GM19467 (cell line): Measurements from ENCODE around the gene MVB12B.

ENCODE experiments used
- ATAC-seq: cut with Tn5 transposase; IDR thresholded peaks from one replicate; pipeline ENCODE4 v1.9.1; 2021; ENCODE audit warnings: mild to moderate bottlenecking, moderate library complexity; ENCODE audit not compliant: unreplicated experiment

Gene MVB12B

DNA sequence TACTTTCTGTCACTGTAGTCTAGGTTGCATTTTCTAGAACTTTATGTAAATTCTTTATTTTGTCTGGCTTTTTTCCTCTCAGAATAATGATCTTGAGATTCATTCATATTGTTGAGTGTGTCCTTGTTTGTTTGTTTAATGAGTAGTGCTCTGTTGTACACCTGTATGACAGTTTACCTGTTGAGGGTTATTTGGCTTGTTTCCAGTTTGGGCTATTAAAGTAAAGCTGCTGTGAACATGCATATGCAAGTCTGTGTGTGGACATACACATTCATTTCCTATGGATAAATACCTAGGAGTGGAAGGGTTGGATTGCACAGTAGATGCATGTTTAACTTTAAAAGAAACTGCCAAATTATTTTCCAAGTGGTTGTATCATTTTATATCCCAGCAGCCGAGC is 30.4 kb downstream of the MVB12B start:
- no peak for ATAC-seq

DNA sequence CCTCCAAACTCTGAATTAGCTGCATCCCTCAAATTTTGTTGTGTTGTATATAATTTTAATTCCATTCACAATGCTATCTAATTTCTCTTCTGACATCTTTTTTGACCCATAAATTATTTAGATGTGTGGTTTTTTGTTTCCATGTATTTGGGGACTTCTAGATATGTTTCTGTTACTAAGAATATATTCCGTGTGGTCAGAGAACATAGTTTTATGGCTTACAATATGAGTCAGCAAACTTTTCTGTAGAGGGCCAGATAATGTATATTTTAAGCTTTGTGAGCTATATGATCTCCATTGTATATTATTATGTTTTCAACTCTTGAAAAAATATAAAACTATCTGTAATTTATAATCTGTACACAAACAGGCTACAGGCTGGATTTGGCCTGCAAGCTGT is 33.4 kb downstream of the MVB12B start:
- no peak for ATAC-seq

DNA sequence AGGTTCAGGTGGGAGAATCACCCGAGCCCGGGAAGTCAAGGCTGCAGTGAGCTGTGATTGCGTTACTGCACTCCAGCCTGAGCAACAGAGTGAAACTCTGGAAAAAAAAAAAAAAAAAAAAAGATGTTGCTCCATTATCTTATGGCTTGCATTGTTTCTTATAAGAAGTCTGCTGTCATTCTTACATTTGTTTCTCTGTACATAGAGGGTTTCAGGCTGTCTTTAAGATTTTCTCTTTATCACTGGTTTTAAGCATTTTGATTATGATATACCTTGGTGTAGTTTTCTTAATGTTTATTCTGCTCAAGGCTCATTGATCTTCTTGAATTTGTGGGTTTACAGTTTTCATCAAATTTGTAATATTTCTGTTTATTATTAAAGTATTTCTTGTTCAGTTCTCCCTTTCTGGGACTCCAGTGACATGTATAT is 35.2 kb downstream of the MVB12B start:
- no peak for ATAC-seq

DNA sequence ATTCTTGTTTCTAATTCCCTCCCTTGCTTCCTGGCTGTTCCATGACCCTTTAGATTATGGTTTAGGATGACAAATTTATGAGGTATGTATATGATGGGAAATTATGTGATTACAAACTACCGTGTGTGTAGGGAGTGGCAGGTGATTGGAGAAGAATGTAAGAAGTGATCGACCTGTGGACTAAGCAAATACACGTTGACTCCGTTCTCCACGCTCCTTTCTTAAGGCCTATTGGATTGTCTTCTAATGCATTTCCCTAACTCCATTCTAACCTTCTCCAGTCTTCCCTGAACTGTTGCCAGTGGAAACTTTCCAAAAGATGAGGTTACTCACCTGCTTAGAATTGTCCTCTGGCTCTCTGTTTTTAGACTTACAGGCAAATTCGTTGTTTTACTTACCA is 36.6 kb downstream of the MVB12B start:
- no peak for ATAC-seq

DNA sequence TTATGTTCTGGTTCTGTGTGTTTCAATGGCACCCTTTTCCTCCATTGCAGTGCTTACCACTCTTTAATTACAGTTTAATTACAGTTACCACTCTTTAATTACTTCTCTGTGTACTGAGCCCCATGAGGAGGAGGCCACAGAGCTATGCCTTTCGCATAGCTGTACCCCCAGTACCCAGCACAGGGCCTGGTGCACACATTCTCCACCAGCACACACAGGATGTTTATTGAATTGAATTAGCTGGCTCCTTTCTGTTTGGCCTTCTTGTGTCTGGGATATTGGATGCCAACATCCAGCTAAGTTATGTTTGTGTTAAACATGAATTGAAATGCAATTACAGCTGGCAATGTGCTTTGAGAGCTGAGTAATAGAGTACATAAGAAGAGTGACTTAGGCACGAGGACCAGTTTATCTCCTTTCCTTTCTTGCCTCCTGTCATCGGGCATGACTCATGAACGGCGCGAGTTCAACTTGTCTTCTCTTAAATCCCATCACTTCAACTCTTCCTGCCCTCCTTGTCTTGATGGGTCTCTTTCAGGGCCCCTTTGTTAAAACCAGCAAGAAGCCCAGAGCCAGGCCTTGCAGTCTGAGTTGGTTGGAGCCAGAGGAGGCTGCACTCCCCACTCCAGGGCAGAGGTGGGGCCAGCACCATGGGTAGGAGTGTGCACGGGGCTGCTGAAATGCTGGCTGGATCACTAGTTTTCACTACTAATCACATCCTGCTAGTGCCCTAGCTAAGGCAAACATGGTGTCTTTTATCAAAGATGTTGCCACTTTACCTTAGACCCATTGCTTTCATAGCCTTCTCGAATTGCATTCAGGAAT is 37.4 kb downstream of the MVB12B start:
- no peak for ATAC-seq

DNA sequence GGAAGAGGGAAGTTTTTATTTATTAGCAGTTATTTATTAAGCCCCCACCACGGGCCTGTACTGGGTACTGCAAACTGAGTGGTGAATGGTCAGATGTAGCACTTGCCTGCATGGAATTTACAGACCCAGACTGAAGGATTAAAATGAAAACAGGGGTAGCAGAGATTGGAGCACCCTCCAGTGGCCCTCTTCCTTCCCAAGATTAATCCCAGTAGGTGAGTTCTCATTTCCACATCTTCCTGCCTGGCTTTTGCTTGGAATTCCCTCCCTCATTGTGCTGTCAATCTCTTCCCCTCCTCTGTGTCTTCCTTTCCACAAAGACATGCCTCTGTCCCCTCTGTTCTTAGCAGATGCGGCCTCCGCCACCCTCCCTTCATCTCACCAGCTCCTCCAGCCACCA is 39.2 kb downstream of the MVB12B start:
- no peak for ATAC-seq

DNA sequence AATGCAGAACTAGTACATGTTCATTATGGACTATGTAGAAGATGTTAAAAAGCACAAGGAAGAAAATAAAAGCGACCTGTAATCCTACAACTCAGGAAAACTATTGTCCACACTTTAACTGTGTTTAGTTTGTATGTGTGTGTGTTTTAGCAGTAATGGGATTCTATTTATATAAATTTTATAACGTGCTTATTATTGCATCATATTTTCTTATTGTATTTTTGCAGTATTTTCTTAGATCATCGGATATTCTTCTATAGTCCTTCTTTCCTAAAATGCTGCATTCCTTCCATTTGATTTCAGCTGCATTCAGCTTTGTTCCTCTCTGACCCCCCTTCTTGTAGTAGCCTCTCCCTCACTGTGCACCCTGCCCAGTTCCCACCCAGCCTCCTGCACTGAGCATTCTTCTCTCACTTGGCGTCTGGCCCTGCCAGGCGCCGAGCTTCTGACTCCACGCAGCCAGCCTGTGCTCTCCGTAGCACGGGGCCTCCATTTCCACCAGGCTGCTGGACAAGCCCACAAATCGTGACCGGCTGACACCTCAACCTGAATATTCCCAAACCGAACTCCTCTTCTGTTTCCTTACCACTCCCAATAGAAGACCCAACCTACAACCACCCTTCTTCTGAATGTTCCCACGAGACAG is 39.9 kb downstream of the MVB12B start:
- ATAC-seq, result no peak

DNA sequence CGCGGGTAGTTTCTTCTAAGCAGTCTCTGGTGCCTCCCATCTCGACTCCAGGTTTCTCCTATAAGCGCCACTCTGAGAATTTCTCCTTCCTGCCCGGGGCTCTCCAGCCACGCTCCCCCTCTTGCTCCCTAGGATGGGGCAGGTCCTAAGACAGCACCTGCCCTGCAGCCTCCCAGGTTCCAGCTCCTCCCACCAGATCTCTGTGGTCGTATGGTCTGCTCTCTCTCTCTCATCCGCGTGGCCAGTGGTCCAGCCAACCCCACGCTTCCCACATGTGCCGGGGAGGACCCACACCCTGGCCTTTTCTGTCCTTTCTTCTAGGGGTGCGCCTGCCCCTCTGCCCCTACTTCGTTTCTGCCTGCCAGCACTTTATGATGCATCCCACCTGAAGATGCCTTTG is 40.5 kb downstream of the MVB12B start:
- ATAC-seq, result no peak

DNA sequence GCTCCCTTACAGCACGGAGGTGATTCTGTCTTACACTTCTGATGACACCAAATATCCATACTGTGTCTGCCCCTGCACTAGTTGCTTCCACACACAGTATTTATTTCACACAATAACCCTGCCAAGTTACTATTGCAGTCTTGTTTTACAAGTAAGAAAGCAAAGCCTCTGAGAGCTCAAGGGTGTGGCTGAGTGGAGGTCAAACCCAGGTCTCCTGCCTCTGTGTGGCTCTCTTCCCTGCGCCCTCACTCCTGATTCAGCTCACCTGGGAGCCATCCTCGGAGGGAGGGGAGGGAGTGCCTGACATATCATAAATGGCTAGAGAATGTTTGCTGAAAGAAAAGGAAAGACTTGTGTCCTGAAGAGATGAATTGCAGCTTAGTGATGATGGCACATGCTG is 41.0 kb downstream of the MVB12B start:
- ATAC-seq, result no peak

DNA sequence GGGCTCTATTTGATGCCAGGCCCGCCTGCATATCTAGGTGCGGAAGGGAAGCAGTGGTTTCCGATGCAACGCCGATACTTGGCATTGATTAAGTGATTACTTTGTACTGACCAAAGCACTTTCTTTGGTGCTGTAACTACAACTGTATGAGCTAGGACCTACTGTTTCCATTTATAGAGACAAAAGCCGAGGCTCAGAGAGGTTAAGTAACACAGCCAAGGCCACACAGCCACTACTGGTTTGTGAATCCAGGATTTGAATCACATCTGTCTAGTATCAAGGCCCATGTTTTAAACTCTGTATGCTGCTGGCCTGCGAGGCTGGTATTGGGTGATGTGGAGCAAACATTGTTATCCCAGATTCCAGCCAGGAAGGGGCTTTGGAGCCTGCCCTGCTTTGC is 41.4 kb downstream of the MVB12B start:
- ATAC-seq, result no peak

DNA sequence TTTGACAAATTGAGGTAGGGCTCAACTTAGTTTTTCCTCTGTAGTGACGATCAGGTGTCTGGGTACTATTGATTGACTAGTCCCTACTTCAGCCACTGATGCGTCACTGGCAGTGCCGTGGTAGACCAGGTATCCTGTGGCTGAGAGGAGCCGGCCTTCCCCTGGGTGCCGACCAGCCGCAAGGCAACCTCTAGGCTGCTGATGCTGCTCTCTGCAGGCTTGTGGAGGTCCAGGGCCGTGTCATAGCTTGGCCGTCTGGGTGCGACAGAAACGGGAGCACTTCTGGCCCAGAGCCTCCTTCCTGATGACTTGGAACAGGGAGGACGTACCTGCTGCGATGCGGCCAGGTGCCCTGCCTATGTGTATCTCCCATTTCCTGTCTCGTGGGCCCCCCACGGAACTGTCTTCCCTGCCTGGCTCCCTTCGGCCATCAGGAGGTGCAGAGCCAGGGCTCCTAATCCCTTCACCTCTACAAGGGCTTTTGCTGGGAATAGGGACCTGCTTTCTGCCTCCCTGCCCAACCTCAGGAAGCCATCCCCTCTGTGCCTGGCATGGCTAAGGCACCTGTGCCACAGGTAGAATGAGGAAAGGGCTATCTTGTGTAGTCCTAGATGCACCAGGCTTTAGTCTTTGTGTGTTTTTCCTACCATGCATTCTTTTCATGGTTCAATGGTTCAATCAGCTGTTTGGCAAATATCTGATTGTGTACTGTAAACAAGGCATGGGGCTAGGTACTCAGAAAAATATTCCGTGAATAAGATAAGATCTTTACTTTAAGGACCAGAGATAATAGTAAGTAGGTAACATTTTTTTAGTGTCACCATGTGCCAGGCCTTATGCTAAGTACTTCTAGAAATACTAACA is 44.6 kb downstream of the MVB12B start:
- no peak for ATAC-seq

DNA sequence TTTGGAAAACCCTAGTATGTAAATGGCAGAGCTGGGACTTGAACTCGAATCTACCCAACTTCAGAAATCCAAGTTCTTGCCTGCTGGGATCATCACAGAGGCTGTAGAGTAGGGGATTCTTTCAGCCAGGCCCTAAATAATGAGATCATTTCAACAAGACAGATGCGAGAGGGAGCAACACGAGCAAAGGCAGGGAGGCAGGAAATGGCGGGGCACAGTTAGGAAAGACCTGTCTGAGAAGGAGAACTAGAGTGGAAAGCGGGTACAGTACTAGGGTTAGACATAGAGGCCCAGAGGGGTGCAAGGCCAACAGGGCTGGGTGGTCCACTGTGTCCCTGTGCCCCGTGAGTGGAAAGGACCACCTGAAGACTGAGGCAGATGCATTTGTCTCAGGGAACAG is 46.1 kb downstream of the MVB12B start:
- ATAC-seq, result no peak

DNA sequence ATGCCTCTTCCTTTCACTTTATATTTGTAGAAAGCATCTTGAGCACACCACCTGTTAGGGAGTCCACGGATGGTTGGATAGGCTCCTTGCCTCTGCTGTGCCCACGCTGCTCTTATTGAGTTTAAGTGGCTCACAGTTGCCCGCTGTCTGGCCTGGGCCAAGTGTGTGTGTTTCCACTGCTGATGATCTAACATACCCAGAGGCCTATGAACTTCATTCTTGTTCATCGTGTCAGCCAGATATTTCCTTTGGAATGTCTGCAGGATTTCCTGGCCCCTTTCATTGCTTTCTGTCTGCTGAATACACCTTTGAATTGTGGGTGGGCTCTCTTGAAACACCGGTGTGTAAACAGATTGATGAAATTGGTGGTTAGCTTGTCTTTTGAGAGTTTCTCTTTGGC is 46.6 kb downstream of the MVB12B start:
- no peak for ATAC-seq

DNA sequence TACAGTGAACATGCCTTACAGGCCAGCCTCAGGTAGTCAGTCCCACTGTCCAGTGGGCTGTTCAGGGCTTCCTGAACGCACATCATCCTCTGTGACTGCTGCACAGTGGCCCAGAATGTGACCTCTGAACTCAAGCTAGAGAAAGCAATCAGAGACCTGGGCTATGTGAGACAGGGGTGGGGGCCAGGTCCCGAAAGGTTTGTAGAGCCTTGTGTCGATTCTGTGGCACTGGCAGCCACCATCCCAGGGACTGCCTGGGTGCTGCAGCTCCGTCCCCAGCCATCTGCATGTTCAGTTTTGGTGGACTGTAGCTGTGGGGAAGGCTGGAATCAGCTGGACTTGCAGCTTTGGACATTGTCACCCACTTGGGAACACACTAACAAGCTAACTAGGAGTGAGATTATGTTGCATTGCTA is 47.7 kb downstream of the MVB12B start:
- no peak for ATAC-seq

DNA sequence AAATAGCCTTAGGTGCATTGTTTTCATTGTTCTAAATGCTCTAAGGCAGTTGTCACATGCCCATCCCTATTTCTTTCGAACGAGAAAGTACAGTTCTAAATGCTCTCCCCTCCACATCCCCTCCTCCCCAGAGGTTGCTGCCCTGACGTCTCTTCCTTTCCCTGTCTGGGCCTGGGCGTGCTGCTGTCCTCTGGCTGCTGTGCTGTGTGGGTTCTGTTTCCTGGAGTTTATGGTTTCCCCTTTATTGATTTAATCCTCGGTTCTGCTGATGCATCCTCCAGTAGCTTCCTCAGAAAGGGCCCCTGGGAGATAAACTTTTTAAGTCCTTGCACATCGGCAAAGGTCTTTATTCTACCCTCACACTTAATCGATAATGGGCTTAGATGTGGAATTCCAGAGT is 48.8 kb downstream of the MVB12B start:
- ATAC-seq, result no peak

DNA sequence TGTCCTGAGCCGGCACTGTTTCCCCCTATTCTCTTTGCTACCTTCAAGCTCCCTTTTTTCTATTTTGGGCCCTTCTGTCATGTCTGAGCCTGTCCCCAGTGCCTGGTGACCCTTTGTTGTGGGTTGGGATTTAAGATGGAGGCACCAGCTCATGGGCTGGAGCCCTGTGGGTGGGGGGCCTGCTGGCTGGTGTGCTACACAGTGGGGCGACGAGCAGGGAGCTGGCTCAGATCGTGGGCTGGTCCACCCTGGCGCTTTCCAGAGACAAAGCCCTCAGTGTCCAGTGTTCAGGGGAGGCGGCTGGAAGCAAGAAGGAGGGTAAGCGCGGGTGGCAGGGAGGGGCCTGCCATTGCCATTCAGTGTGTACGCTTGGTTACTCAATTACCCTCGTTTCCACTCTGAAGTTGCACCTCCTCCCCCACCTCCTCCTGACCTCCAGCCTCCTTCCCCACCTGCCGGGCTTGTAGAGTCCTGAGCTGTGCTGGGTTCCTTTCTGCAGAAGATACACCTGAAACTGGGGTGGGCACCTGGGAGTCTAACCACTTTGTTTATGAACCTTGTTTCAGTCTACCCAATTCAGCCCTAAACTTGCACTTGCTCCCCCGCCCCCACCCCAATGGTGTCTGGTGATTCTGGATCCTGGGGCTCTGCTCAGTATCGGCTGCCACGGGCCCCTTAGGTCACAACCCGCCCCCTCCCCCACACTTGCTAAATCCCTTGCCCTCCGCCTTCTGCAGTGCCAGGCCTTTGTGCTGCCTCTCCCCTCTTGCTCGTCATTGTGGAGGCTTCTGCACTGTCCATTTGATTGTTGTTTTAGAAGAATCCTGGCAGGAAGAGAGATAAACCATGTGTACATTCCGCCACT is 49.9 kb downstream of the MVB12B start:
- no peak for ATAC-seq

DNA sequence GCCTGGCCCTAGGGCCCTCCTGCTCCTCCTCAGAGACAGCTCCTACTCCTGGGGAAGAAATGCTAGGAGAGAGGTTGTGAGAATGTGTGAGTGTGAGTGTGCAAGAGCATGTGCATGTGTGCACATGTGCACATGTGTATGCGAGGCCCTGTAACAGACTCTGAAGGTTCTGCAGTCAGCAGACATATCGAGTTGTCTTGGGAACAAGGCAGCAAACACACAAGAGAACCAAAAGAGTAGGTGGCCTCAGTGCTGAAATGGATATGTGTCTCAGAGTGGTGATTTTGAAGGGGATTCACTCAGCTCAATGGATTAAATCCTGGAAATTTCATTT is 50.5 kb downstream of the MVB12B start:
- no peak for ATAC-seq

DNA sequence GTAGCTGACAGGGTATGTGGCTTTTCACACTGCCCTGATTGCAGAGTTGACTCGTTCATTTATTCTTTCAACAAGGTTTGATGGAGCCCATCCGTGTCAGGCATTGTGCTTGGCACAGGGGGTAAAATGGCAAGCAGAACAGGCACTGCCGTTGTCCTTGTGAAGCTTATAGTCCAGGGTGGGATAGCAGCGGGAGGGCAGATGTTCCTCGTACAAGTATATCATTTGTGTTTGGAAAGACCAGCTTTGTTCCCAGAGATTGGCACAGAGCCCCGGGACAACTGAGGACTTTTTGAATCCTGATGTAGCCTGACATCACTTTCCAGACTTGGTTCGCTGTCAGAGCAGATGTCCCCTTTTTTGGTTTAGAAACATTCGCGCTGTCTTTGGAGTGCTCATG is 50.9 kb downstream of the MVB12B start:
- ATAC-seq, result no peak

DNA sequence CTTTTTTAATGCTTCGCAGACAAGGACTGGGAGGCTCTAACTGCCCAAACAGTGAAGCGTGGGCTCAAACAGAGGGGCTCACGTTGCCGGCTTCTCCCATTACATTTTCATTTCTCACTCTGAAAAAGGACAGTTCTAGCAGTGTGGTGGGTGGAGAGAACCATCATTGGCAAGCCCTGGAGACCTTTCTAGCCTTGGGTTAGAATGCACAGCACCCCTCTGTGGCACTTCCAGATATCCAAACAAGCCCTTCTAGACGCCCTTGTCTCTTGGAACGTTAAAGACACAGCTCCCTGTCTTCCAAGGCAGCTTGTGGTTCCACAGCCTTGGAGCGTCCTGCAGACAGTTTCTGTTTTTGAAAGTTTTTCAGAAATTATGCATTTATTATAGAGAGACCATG is 52.1 kb downstream of the MVB12B start:
- no peak for ATAC-seq

DNA sequence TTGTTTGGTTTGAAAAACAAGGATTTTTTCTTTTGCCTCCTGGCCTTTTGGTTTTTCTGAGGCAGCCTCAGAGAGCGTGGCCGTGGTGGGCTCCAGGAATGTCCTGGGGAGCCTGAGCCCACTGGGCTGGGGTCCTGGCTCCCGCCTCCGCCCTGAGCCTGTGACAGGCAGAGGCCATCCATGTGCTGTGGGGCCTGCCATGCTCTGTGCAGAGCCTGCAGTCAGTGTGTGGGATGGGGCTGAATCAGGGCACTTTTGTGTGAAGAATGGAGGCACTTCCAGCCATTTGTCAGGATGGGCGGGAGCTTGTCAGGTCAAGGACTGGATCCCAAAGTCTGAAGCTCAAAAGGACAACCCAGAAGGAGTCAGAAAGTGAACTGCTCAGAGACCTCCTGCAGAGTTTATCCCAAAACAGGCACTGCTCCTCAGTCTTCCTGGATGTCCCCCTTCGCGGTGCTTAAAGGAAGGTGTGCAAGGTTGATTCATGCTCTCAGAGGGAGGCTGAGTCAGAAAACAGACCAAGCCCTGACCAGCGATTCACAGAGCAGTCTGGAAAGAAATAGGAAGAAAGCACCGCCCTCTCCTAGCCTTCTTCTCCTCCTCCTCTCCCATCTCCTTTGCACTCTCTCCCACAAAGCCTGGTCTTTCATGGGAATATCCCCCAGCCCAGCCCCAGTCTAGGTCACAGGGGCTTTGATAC is 53.2 kb downstream of the MVB12B start:
- no peak for ATAC-seq
